HG02870 (cell line): ENCODE data around the gene MYO5A.
"Not testable (repeated sequence)": the region's sequence is repeated elsewhere in the genome, so short reads cannot be mapped to it uniquely, and the experiment has no call there.

Source experiments
- ATAC-seq: cut with Tn5 transposase; IDR thresholded peaks from one replicate; pipeline ENCODE4 v1.9.1; 2021; ENCODE audit warnings: mild to moderate bottlenecking, moderate library complexity; ENCODE audit not compliant: unreplicated experiment

MYO5A gene

DNA sequence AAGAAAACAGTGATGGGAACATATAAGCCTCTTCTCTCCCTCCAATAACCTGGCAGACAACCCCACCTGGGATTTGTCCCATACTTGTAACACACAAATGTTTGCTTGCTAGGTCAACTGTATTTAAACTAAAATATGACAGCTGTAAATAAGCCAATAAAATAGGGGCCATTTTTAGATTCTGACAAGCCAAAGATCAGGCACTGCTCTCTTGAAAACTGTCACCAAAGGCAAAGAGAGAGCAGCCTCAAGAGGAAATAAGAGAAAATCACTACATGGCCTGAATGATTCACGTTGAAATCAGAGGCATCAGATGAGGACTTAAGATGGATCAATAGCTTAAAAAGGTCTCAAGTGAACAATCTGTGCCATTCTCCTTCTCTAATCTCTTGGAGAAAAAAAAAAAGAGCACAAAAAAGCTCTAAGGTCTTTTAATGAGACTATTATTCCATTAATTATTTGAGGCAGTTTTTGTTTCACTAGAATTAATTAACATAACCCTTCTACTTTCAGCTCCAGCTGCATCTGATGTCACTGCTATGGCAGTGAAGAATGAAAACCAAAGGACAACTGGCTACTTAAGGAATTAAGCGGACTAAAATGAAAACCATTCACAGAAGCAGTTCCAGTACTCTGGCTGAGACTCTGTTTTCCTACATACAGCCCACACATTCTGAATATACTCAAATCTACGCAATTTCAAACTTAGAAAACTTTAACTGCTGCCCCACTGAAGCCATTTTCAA, 19.0 kb downstream of the MYO5A start:
- no peak for ATAC-seq

DNA sequence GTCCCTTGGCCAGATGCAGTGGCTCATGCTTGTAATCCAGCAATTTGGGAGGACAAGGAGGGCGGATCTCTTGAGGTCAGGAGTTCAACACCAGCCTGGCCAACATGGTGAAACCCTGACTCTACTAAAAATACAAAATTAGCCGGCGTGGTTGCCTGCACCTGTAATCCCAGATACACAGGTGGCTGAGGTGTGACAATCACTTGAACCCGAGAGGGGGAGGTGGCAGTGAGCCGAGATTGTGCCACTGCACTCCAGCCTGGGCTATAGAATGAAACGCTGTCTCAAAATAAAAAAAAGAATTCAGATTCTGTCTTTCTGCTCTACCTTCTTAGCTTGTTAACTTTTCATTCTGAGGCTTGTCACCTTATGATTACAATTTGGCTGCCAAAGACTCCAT, 22.1 kb downstream of the MYO5A start:
- ATAC-seq: no peak

DNA sequence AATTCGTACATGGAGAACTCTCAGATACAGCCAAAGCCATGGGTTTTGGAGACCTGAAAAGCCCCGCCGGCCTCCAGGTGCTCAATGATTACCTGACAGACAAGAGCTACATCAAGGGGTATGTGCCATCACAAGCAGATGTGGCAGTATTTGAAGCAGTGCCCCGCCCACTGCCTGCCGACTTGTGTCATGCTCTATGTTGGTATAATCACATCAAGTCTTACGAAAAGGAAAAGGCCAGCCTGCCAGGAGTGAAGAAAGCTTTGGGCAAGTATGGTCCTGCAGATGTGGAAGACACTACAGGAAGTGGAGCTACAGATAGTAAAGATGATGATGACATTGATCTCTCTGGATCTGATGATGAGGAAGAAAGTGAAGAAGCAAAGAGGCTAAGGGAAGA, 23.5 kb downstream of the MYO5A start:
- ATAC-seq: no peak

DNA sequence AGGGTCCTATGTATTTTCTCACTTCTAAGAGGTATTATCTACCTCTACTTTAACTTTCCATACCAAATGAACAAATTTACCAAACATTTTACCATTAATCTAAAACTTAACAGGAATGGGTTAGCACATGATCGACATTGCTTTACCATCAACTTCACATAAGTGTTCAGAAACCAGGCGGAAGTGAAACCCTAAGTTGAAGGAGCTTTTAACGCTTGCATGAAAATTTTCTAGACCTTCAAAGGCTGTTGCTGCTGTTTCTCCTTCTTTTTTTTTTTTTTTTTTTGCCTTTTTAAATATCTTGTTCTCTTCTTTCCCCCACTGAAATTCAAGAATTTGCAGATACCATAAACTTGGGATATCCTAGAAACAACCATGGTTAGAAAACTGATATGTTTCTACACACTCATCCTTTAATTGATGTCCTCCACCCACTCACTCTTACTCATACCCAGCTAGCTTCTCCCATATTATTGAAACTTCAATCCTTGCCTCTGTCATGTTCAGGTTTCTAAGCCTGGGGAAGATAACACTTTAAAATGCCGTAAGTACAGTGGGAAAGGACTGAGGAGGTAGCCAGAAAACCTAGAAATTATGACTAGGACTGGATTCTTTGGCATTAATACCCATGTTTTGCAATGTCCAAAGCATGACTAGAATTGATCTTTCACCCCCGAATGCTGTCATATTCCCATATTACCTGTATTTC, 24.7 kb downstream of the MYO5A start:
- no peak for ATAC-seq

DNA sequence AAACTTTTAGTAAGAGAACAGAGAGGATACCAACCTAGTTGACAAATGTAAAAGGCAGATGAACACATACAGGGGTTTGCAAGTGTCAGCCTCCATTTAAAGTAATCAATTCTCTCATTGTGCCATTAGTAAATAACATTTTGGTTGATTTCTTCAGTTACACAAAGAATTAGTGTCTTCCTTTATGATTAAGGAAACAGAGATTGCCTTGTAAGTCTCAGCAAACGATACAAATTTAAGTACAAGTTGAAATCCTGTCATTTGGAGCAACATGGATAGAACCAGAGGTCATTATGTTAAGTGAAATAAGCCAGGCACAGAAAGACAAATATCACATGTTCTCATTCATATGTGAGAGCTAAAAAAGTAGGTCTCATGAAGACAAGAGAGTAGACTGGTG, 26.1 kb downstream of the MYO5A start:
- ATAC-seq: no peak

DNA sequence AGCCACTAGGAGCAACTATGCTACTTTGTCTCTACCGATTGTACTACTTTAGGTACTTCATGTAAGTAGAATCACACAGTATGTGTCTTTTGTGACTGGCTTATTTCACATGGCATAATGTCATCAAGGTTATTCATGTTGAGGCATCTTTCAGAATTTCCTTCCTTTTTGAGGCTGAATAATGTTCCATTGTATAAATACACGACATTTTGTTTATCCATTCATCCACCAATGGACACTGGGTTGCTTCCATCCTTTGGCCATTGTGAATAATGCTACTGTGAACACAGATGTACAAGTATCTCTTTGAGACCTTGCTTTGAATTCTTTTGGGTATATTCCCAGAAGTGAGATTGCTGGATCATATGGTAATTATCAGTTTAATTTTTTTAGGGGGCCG, 29.2 kb downstream of the MYO5A start:
- ATAC-seq: no peak

DNA sequence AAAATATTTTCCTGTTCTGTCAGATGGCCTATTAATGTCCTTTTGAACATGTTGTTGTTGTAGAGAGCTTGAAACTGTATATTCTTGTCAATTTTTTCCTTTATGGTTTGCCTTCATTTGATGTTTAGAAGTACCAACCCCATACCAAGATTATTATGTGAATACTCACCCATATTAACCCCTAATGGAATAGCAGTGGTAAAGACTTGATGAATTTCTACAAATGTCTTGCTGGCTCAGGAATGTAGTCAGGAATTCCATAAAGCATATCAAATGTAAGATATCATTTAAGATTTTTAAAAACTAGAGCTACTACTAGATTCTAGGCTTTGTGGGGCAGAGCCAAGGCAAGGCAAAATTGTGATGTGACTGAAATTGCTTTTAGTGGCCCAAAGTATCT, 30.0 kb downstream of the MYO5A start:
- ATAC-seq: no peak

DNA sequence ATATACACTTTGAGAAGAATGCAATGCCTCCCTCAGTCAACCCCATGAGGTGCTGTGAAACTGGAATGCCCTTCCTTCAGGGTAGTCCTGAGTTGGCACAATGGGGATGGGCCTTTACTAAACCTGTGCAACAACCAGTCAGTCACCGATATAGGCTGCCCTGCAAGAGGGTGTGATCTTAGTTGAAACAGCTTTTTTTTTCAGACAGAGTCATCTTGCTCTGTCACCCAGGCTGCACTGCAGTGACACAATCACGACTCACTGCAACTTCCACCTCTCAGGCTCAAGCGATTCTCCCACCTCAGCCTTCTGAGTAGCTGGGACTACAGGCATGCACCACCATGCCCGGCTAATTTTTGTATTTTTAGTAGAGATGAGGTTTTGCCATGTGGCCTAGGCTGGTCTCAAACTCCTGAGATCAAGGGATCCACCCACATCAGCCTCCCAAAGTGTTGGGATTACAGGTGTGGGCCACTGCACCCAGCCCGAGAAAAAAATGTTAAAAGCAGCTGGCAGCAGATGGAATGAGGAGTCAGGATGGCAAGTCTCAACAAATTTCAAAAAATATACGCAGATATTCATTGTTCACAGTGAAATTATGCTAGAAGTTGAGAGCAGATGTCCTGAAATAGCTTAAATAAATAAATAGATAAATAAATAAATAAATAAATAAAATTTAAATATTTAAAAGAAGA, 31.8 kb downstream of the MYO5A start:
- ATAC-seq: no peak

DNA sequence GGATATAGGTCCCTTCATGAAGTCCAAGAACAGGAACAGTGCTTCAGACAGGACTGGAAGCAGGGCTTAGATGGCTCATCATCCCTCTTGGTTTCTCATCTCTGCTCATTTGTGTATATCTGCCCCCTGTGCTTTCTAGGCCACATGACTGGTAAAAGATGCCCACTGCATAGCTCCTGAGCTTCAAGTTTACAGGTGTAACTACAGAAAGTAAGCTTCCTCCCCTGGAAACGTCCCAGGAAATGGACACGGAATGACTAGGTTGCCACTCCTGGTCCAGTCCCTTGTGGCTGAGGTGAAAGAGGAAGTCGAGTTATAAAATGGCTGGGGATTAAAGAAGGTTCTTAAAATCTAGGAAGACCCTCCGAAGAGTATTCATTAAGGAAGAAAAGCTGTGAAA, 32.5 kb downstream of the MYO5A start:
- no peak for ATAC-seq

DNA sequence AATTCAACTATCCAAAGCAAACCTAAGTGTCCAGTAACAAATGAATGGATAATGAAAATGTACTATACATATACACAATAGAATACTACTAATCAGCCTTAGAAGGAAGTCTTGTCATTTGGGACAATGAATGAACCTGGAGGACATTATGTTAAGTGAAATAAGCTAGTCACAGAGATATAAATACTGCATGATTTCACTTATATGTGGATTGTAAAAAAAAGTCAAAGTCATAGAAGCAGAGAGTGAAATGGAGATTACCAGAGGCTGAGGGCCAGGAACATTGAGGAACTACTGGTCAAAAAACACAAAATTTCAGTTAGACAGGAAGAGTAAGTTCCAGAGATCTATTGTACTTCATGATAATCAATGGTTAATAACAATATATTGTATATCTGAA, 33.6 kb downstream of the MYO5A start:
- no peak for ATAC-seq

DNA sequence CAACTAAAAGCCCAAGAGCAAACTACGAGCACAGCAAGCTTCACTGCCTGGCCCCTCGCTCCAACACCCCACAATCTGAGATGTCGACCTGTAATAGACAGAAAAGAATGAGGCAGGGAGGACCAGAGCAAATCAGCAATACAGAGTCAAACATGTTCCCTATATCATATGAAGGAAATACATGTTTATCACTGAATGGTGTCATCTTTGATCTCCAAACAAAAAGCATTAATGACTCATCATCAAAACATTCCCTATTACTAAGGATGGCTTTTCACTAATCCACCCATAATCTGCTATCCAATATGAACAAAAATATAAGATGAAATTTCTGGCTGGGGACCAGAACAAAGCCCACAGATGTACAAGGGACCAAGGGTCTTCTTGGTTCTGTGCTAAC, 34.7 kb downstream of the MYO5A start:
- no peak for ATAC-seq

DNA sequence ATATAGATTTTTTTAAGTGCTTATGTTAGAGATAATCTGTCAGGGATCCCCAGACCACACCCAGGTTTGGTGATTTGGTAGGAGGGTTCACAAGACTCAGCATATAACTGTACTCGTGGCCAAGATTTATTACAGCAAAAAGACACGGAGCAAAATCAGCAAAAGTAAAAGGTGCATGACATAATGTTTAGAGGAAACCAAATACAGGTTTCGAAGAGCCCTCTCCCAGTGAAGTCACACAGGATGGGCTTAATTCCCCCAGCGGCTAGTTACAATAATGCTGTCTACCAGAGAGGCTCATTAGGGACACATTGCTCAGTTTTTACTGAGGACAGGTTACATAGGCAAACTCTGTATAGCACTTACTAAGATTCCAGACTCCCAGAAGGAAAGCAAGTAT, 36.5 kb downstream of the MYO5A start:
- ATAC-seq: no peak

DNA sequence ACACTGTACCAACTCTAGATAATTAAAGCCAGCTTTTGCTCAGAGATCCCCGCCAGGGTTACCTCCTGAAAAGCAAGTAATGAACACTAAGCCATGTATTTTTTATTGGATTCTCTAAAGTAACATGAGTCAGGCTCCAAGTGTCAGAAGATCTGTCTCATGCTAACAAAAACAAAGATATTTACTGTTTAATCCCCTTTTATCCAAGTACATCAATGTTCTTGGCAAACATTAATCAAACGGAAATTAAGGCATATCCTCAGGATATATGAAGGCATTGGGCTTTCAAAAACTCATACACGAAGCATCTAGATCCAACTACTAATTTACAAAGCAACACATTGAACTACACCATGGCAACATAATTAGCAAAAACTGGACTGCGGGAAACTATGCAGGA, 37.2 kb downstream of the MYO5A start:
- no peak for ATAC-seq

DNA sequence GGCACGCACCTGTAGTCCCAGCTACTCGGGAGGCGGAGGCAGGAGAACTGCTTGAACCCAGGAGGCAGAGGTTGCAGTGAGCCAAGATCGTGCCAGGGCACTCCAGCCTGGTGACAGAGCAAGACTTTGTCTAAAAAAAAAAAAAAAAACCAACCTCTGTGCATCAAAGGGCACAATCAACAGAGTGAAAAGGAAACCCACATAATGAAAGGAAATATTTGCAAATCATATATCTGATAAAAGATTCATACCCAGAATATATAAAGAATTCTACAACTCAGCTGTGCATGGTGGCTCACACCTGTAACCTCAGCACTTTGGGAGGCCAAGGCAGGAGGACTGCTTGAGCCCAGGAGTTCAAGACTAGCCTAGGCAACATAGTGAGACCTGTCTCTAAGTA, 39.2 kb downstream of the MYO5A start:
- not testable (repeated sequence) for ATAC-seq

DNA sequence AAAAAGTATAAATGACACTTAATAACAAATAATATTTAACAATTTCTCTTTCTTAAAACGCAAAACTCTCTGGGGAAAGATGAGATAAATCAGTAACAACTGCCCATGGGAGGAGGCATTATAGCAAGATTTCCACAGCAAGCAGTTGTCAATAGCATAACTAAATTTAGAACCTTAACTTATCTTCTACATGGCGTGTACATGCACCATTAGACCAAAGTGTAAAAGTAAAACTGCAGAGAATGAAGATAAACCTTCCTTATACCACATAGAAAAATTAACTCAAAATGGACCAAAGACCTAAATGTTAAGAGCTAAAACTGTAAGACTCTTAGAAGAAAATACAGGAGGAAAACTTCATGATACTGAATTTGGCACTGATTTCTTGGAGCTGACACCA, 39.9 kb downstream of the MYO5A start:
- no peak for ATAC-seq

DNA sequence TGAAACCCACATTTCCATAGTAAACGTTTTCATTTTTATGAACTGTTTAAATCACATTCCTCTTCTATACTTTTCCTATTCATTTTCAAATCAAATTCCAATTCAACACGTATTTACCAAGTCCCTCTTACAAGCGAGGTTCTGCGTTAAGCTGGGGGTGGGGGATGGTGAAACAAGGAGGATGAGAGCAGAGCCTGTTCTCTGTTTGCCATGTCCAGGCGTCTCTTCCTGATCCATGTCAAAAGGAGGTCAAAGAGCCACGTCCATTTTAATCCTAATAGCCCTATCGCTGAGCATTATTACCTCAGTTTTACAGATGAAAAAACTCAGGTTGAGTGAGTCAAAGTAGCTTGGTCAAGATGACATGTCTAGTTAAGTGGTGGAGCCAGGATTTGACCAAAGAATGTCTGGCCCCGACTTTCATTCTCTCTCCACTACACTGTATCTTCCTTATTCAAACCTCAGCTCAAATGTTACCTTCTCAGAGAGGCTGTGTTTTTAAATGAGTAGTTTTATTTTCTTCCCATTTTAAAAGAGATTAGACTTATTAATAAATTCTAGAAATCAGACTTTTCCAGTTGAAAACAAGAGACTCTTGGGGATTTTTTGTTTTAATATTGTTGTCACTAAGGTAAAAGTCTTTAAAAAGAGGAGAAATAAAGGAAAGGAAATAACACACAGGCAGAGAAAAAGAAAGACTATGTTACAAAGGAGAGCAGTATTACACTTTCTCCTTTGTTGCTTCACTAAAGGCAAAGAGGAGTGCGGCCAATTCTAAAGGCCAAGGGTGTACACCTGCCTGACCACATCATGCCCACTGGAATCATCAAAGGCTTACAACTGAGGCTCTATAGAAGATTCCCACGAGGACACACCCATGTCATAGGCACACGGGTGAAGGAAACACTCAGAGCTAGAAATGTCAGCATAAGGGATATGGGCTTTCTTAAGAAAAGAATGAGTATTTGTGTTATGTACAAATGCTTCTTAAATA, 42.4 kb downstream of the MYO5A start:
- ATAC-seq: no peak

DNA sequence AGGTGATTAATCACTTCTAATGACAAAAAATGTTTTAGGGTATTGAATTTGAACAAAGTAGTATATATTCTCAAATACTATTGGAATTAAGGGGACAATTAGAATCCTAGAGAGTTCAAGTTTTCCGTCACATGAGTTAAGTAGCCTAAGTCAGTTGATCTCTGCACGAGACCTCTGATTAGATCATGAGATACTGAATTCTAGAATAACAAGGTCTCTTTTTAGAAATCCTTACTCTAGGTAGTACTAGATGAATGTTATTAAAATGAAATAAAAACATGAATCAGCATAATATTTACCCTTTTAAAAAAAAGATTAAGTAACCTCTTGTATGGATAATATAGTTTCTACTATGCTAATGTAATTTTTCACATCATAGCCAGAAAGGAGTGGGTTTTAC, 43.4 kb downstream of the MYO5A start:
- no peak for ATAC-seq

DNA sequence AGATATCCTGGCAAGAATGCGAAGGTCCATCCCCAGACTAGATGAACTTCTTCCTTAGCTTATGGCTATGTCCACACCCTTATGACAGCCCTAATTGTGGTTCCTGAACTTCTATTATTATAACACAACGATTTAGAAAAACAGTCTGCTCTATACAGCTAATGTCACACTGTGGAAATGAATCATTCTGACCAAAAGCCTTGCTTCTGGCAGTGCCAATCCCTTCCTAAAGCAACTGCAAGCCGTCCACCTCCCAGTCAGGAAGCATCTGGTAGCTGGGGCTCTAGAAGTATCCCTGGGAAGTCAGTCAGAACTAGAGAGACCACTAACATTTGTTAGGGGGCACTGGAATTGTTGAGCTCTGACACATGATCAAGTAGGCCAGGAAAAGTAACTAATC, 45.0 kb downstream of the MYO5A start:
- ATAC-seq: no peak

DNA sequence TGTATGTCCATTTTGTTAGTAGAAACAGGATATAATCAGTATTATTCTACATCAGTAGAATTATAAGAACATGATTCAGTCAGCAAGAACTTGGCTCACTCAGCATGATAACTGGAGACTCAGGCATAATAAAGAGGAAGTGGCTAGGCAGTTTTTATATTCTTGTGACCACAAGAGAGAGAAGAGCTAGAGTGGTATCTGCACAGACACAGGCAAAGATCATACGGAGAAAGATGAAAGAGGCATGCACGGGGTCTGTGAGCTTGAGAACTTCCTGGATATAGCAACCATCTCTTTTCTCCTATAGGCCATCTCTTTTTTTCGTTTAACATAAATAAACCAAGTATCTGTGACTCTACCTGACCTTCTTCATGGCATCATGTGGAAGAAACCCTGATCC, 46.8 kb downstream of the MYO5A start:
- peak; percentile 95 for ATAC-seq

DNA sequence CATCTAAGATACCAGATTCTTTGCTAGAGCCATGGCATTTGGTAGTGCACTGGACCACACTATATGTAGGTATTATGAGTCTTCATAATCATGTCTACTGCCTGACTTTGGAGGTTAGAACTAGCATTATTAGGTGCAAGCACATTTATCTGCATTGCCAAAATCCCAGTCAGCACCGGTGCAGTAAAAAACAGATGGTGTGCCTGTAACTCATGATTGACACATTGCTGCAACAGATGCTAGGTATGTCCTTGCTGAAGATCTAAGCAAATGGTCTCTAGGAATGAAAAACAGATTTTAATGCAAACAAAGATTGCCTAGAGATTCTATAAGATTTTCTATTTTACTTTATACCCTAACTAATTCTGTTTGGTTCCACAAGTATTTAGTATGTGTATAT, 47.7 kb downstream of the MYO5A start:
- no peak for ATAC-seq

DNA sequence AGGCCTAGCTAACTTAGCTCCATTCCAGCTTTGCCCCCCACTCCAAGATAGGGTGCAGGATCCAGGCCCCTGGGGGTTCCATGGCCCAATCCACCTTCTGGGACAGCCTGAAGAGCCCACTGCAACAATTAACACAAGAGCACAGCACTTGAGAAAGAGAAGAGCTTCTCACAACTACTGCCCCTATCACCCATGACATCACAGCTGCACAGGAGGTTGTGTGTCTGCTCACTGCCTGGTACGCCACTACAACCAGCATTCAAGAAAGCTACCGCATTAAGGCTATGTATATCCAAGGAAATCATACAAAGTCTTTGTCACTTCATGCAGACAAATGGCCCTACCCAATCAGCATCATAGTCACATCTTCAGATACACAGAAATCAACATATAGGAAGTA, 62.0 kb downstream of the MYO5A start:
- no peak for ATAC-seq
